Mucosa of stomach (tissue), 1 donor: Measurements from ENCODE around the gene TMEM132C.

Source experiments
- H3K27me3 ChIP-seq: one replicate; pipeline ENCODE4 v1.7.0; 2013; ENCODE audit warnings: mild to moderate bottlenecking, low read length; ENCODE audit not compliant: control insufficient read depth, insufficient read depth
- H3K36me3 ChIP-seq: one replicate; pipeline ENCODE4 v1.7.0; 2013; ENCODE audit warnings: low read length; ENCODE audit not compliant: control insufficient read depth, insufficient read depth
- H3K4me1 ChIP-seq: one replicate; pipeline ENCODE4 v1.7.0; 2013; ENCODE audit warnings: mild to moderate bottlenecking, low read length; ENCODE audit not compliant: control insufficient read depth, insufficient read depth
- H3K4me3 ChIP-seq: one replicate; pipeline ENCODE4 v1.7.0; 2013; ENCODE audit warnings: low read length
- H3K9ac ChIP-seq: one replicate; pipeline ENCODE4 v1.7.0; 2013; ENCODE audit warnings: mild to moderate bottlenecking, low read length, moderate library complexity
- H3K9me3 ChIP-seq: one replicate; pipeline ENCODE4 v1.7.0; 2013; ENCODE audit warnings: mild to moderate bottlenecking, low read length, moderate library complexity; ENCODE audit not compliant: control insufficient read depth
- donor health status: Pancreatic carcinoma.

The TMEM132C gene

GRCh38 chr12:128361400-128361995, 94.5 kb downstream of the TMEM132C start:
- H3K27me3 ChIP-seq = peaks cover 8% of the 10 kb centered on the region
- no peak overlapping the region for H3K4me3 ChIP-seq
- H3K9me3 ChIP-seq = no peaks in the 10 kb centered on the region
- no peaks in the 10 kb centered on the region for H3K4me1 ChIP-seq
- H3K36me3 ChIP-seq = no peaks in the 10 kb centered on the region
- H3K9ac ChIP-seq = no peak overlapping the region

GRCh38 chr12:128365032-128365431, 98.1 kb downstream of the TMEM132C start:
- Histone ChIP-seq H3K36me3 (no peaks in the 10 kb centered on the region), H3K4me3 (no peak overlapping the region), H3K4me1 (no peaks in the 10 kb centered on the region), H3K9ac (no peak overlapping the region), H3K27me3 (peaks cover 14% of the 10 kb centered on the region), H3K9me3 (no peaks in the 10 kb centered on the region)

GRCh38 chr12:128365651-128366231, 98.8 kb downstream of the TMEM132C start:
- H3K9ac ChIP-seq = peak overlapping the region; percentile 43
- peaks cover 14% of the 10 kb centered on the region for H3K27me3 ChIP-seq

GRCh38 chr12:128367961-128368360, 101.0 kb downstream of the TMEM132C start:
- no peak overlapping the region for H3K9ac ChIP-seq
- no peaks in the 10 kb centered on the region for H3K4me1 ChIP-seq
- no peaks in the 10 kb centered on the region for H3K36me3 ChIP-seq
- H3K9me3 ChIP-seq = no peaks in the 10 kb centered on the region
- H3K4me3 ChIP-seq = no peak overlapping the region
- H3K27me3 ChIP-seq = peaks cover 14% of the 10 kb centered on the region

More at GRCh38 chr12:128365651-128366231, 98.8 kb downstream of the TMEM132C start:
- no peak overlapping the region for H3K4me3 ChIP-seq
- H3K36me3 ChIP-seq = no peaks in the 10 kb centered on the region
- no peaks in the 10 kb centered on the region for H3K9me3 ChIP-seq
- no peaks in the 10 kb centered on the region for H3K4me1 ChIP-seq

GRCh38 chr12:128381541-128381940, 114.6 kb downstream of the TMEM132C start:
- Histone ChIP-seq H3K27me3 (no peaks in the 10 kb centered on the region), H3K9ac (no peak overlapping the region), H3K36me3 (no peaks in the 10 kb centered on the region), H3K4me3 (no peak overlapping the region), H3K9me3 (no peaks in the 10 kb centered on the region), H3K4me1 (no peaks in the 10 kb centered on the region)

- Histone ChIP-seq H3K36me3 (no peaks in the 10 kb centered on the region), H3K9ac (no peak overlapping the region), H3K4me1 (no peaks in the 10 kb centered on the region), H3K4me3 (no peak overlapping the region), H3K27me3 (no peaks in the 10 kb centered on the region), H3K9me3 (no peaks in the 10 kb centered on the region)
Measured at GRCh38 chr12:128381946-128382345, 115.0 kb downstream of the TMEM132C start.

GRCh38 chr12:128382946-128383345, 116.0 kb downstream of the TMEM132C start:
- H3K4me1 ChIP-seq = no peaks in the 10 kb centered on the region
- H3K4me3 ChIP-seq = no peak overlapping the region
- no peak overlapping the region for H3K9ac ChIP-seq
- H3K9me3 ChIP-seq = no peaks in the 10 kb centered on the region
- H3K36me3 ChIP-seq = no peaks in the 10 kb centered on the region
- H3K27me3 ChIP-seq = no peaks in the 10 kb centered on the region

GRCh38 chr12:128383357-128383937, 116.5 kb downstream of the TMEM132C start:
- Histone ChIP-seq H3K27me3 (no peaks in the 10 kb centered on the region), H3K9ac (no peak overlapping the region), H3K36me3 (no peaks in the 10 kb centered on the region), H3K4me1 (no peaks in the 10 kb centered on the region), H3K4me3 (no peak overlapping the region), H3K9me3 (no peaks in the 10 kb centered on the region)

- Histone ChIP-seq H3K9me3 (no peaks in the 10 kb centered on the region), H3K4me1 (no peaks in the 10 kb centered on the region), H3K9ac (no peak overlapping the region), H3K4me3 (no peak overlapping the region), H3K36me3 (no peaks in the 10 kb centered on the region), H3K27me3 (no peaks in the 10 kb centered on the region)
Measured at GRCh38 chr12:128385736-128386135, 118.8 kb downstream of the TMEM132C start.

- H3K9me3 ChIP-seq = no peaks in the 10 kb centered on the region
- H3K27me3 ChIP-seq = no peaks in the 10 kb centered on the region
- no peaks in the 10 kb centered on the region for H3K36me3 ChIP-seq
- H3K9ac ChIP-seq = no peak overlapping the region
- H3K4me3 ChIP-seq = no peak overlapping the region
- no peaks in the 10 kb centered on the region for H3K4me1 ChIP-seq
Measured at GRCh38 chr12:128387811-128388422, 120.9 kb downstream of the TMEM132C start.

GRCh38 chr12:128388461-128389000, 121.6 kb downstream of the TMEM132C start:
- no peaks in the 10 kb centered on the region for H3K27me3 ChIP-seq
- H3K9ac ChIP-seq = no peak overlapping the region
- H3K4me3 ChIP-seq = no peak overlapping the region
- no peaks in the 10 kb centered on the region for H3K4me1 ChIP-seq
- H3K9me3 ChIP-seq = no peaks in the 10 kb centered on the region
- no peaks in the 10 kb centered on the region for H3K36me3 ChIP-seq

- Histone ChIP-seq H3K9ac (no peak overlapping the region), H3K36me3 (no peaks in the 10 kb centered on the region), H3K4me1 (no peaks in the 10 kb centered on the region), H3K4me3 (no peak overlapping the region), H3K9me3 (no peaks in the 10 kb centered on the region), H3K27me3 (no peaks in the 10 kb centered on the region)
Measured at GRCh38 chr12:128393346-128393745, 126.4 kb downstream of the TMEM132C start.
